MV-4-11 (cell line): ENCODE results near the gene HUNK.
"Not testable (repeated sequence)": the region's sequence is repeated elsewhere in the genome, so short reads cannot be mapped to it uniquely, and the experiment has no call there.

Experiments
- DNase-seq: peaks from one replicate; lab custom pipeline; 2025; lab: John Stamatoyannopoulos, UW

The HUNK gene

GRCh38 chr21:31920275-31920674 lies 47.5 kb downstream of the HUNK start:
- no peak for DNase-seq

- DNase-seq, result no peak
These were observed 48.3 kb downstream of the HUNK start for GRCh38 chr21:31921079-31921478.

GRCh38 chr21:31922881-31923280 lies 50.1 kb downstream of the HUNK start:
- no peak for DNase-seq

- no peak for DNase-seq
These were observed 50.9 kb downstream of the HUNK start for GRCh38 chr21:31923756-31924155.

- no peak for DNase-seq
These were observed 51.7 kb downstream of the HUNK start for GRCh38 chr21:31924548-31924947.

- DNase-seq, result no peak
These were observed 53.7 kb downstream of the HUNK start for GRCh38 chr21:31926498-31926897.

GRCh38 chr21:31927689-31928353 lies 55.0 kb downstream of the HUNK start:
- DNase-seq, result no peak

- DNase-seq, result no peak
These were observed 55.8 kb downstream of the HUNK start for GRCh38 chr21:31928656-31929055.

GRCh38 chr21:31929548-31929947 lies 56.7 kb downstream of the HUNK start:
- DNase-seq, result no peak

GRCh38 chr21:31930001-31930400 lies 57.2 kb downstream of the HUNK start:
- DNase-seq, result no peak

- DNase-seq, result no peak
These were observed 59.0 kb downstream of the HUNK start for GRCh38 chr21:31931644-31932469.

GRCh38 chr21:31932470-31932764 lies 59.6 kb downstream of the HUNK start:
- DNase-seq, result no peak

- no peak for DNase-seq
These were observed 64.5 kb downstream of the HUNK start for GRCh38 chr21:31937303-31937702.

GRCh38 chr21:31938330-31939301 lies 65.8 kb downstream of the HUNK start:
- DNase-seq, result no peak

- no peak for DNase-seq
These were observed 68.9 kb downstream of the HUNK start for GRCh38 chr21:31941694-31942093.

GRCh38 chr21:31943561-31943960 lies 70.7 kb downstream of the HUNK start:
- no peak for DNase-seq

GRCh38 chr21:31945141-31945540 lies 72.3 kb downstream of the HUNK start:
- DNase-seq, result no peak

- DNase-seq, result no peak
These were observed 72.7 kb downstream of the HUNK start for GRCh38 chr21:31945546-31945945.

- no peak for DNase-seq
These were observed 73.4 kb downstream of the HUNK start for GRCh38 chr21:31946231-31946630.

- not testable (repeated sequence) for DNase-seq
These were observed 74.2 kb downstream of the HUNK start for GRCh38 chr21:31946876-31947550.

- DNase-seq, result no peak
These were observed 75.9 kb downstream of the HUNK start for GRCh38 chr21:31948676-31949075.

- DNase-seq, result no peak
These were observed 80.0 kb downstream of the HUNK start for GRCh38 chr21:31952828-31953227.
